ENCODE results near the gene PHF21A.

Gene PHF21A

GRCh38 chr11:45895553-45896259 is 225.5 kb downstream of the PHF21A start:
- peaks cover 5% of the 10 kb centered on the region; the same call in 1 of the 2 replicates for H4K20me1 ChIP-seq (ENCODE audit: insufficient read depth, low read length)
- no peak overlapping the region for H2AFZ ChIP-seq (ENCODE audit: low read depth, low read length)
- ATAC-seq (ENCODE audit: insufficient read depth, low read depth) = no peak
- H3K27ac ChIP-seq (ENCODE audit: low read length) = no peak overlapping the region
- H3K79me2 ChIP-seq (ENCODE audit: insufficient read depth, low read length) = no peaks in the 10 kb centered on the region
- no peak for TF ChIP-seq EZH2 (IDR thresholded peaks at IDR 0.05; ENCODE audit: borderline replicate concordance, low read depth, low read length, severe bottlenecking)
- no peak for DNase-seq
- H3K9ac ChIP-seq (ENCODE audit: low read depth, low read length) = no peak overlapping the region
- no peak overlapping the region for H3K4me2 ChIP-seq (ENCODE audit: insufficient read depth, low read length)
- no peaks in the 10 kb centered on the region for H3K9me3 ChIP-seq (ENCODE audit: insufficient read depth, low read length, severe bottlenecking)
- H3K4me1 ChIP-seq (ENCODE audit: insufficient read depth, low read length) = no peaks in the 10 kb centered on the region
- no peaks in the 10 kb centered on the region for H3K36me3 ChIP-seq (ENCODE audit: insufficient read depth, low read length)
- H3K27me3 ChIP-seq (ENCODE audit: insufficient read depth, low read length, poor library complexity) = no peaks in the 10 kb centered on the region
- no peak overlapping the region for H3K4me3 ChIP-seq (ENCODE audit: low read depth in 1 of 2, low read length in 2 of 2)

- Histone ChIP-seq H3K36me3 (ENCODE audit: insufficient read depth, low read length) (no peaks in the 10 kb centered on the region), H3K79me2 (ENCODE audit: insufficient read depth, low read length) (no peaks in the 10 kb centered on the region), H3K27ac (ENCODE audit: low read length) (no peak overlapping the region), H3K4me1 (ENCODE audit: insufficient read depth, low read length) (no peaks in the 10 kb centered on the region), H3K9ac (ENCODE audit: low read depth, low read length) (no peak overlapping the region), H3K4me2 (ENCODE audit: insufficient read depth, low read length) (no peak overlapping the region), H4K20me1 (ENCODE audit: insufficient read depth, low read length) (peaks cover 5% of the 10 kb centered on the region; the same call in 1 of the 2 replicates), H3K27me3 (ENCODE audit: insufficient read depth, low read length, poor library complexity) (no peaks in the 10 kb centered on the region), H2AFZ (ENCODE audit: low read depth, low read length) (no peak overlapping the region), H3K9me3 (ENCODE audit: insufficient read depth, low read length, severe bottlenecking) (no peaks in the 10 kb centered on the region), H3K4me3 (ENCODE audit: low read depth in 1 of 2, low read length in 2 of 2) (no peak overlapping the region)
- ATAC-seq (ENCODE audit: insufficient read depth, low read depth) (0 out of 3 replicates have a peak, but pooled peaks have one; percentile 23), DNase-seq (no peak)
- no peak for TF ChIP-seq EZH2 (IDR thresholded peaks at IDR 0.05; ENCODE audit: borderline replicate concordance, low read depth, low read length, severe bottlenecking)
- TF ChIP-seq, protein P1, sequence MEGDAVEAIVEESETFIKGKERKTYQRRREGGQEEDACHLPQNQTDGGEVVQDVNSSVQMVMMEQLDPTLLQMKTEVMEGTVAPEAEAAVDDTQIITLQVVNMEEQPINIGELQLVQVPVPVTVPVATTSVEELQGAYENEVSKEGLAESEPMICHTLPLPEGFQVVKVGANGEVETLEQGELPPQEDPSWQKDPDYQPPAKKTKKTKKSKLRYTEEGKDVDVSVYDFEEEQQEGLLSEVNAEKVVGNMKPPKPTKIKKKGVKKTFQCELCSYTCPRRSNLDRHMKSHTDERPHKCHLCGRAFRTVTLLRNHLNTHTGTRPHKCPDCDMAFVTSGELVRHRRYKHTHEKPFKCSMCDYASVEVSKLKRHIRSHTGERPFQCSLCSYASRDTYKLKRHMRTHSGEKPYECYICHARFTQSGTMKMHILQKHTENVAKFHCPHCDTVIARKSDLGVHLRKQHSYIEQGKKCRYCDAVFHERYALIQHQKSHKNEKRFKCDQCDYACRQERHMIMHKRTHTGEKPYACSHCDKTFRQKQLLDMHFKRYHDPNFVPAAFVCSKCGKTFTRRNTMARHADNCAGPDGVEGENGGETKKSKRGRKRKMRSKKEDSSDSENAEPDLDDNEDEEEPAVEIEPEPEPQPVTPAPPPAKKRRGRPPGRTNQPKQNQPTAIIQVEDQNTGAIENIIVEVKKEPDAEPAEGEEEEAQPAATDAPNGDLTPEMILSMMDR (IDR thresholded peaks at IDR 0.05; ENCODE audit: borderline replicate concordance, extremely low read depth, low read length, poor library complexity, severe bottlenecking) = no peak
Observed at GRCh38 chr11:45894555-45895247, 226.6 kb downstream of the PHF21A start.

- Histone ChIP-seq H3K27ac (ENCODE audit: low read length) (no peak overlapping the region), H3K9ac (ENCODE audit: low read depth, low read length) (no peak overlapping the region)
- TF ChIP-seq EZH2 (IDR thresholded peaks at IDR 0.05; ENCODE audit: borderline replicate concordance, low read depth, low read length, severe bottlenecking) = no peak
- TF ChIP-seq, protein P1 (IDR thresholded peaks at IDR 0.05; ENCODE audit: borderline replicate concordance, extremely low read depth, low read length, poor library complexity, severe bottlenecking) = no peak
Observed at GRCh38 chr11:45892856-45893255, 228.4 kb downstream of the PHF21A start.

More at GRCh38 chr11:45892856-45893255, 228.4 kb downstream of the PHF21A start:
- H3K4me2 ChIP-seq (ENCODE audit: insufficient read depth, low read length) = no peak overlapping the region
- no peaks in the 10 kb centered on the region for H3K9me3 ChIP-seq (ENCODE audit: insufficient read depth, low read length, severe bottlenecking)
- no peak overlapping the region for H2AFZ ChIP-seq (ENCODE audit: low read depth, low read length)
- DNase-seq = no peak
- H3K4me1 ChIP-seq (ENCODE audit: insufficient read depth, low read length) = no peaks in the 10 kb centered on the region
- H3K27me3 ChIP-seq (ENCODE audit: insufficient read depth, low read length, poor library complexity) = no peaks in the 10 kb centered on the region
- no peak overlapping the region for H3K4me3 ChIP-seq (ENCODE audit: low read depth in 1 of 2, low read length in 2 of 2)
- no peaks in the 10 kb centered on the region for H3K36me3 ChIP-seq (ENCODE audit: insufficient read depth, low read length)
- no peaks in the 10 kb centered on the region; the same call in 1 of the 2 replicates for H4K20me1 ChIP-seq (ENCODE audit: insufficient read depth, low read length)
- no peaks in the 10 kb centered on the region for H3K79me2 ChIP-seq (ENCODE audit: insufficient read depth, low read length)
- no peak for ATAC-seq (ENCODE audit: insufficient read depth, low read depth)

All from DND-41 (cell line).